AG09319 (cell line): ENCODE measurements around the gene NTRK1.

Source experiments
- DNase-seq: peaks from one replicate; pipeline ENCODE4 v3.0.0-alpha.2; 2010; ENCODE audit warnings: low read depth; ENCODE audit errors: extremely low read depth
- CTCF ChIP-seq: IDR thresholded peaks from 2 replicates; pipeline ENCODE4 v1.5.1; 2011; ENCODE audit warnings: low read depth, mild to moderate bottlenecking, inconsistent platforms, low read length, moderate library complexity

The NTRK1 gene

DNA sequence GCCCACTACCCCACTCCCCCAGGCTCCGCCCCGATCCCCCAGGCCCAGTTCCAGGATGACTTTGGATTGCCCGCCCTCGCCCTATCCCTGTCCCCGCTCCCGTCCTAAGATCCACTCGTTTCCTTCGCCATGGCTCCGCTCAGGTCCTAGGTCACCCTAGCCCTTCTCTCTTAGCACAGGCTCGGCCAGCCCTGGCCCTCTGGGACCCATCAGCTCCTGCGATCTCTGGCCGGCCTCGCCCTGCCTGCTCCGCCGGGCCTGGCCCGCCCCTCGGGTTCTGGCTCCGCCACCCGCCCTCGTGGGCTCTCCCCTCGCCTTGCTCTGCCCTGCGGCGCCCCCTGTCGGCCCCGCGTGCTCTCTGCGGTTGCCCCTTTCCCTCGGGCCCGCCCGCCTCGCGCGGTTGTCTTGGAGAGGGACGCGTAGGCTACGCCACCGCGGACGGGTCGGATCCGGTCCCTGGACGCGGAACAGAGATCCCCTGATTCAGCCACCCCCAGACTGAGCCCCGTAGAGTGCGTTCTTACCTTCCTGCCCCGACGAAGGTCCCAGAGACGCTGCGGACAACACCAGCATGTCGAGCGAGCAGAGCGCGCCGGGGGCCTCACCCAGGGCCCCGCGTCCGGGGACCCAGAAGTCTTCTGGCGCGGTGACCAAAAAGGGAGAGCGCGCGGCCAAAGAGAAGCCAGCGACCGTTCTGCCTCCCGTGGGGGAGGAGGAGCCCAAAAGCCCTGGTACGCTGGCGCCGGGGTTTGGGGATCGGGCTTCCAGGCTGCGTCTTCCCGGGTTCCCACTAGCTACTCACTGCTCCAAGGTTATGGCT lies 59.8 kb downstream of the NTRK1 start, which contains the start of gene LRRC71:
TSS of gene LRRC71 (plus strand) at position 400 of the 820 bp plus-strand sequence. CDS start at position 572, 172 bp downstream.
- DNase-seq, result peak; percentile 52
- TF ChIP-seq CTCF, result peak; percentile 79

DNA sequence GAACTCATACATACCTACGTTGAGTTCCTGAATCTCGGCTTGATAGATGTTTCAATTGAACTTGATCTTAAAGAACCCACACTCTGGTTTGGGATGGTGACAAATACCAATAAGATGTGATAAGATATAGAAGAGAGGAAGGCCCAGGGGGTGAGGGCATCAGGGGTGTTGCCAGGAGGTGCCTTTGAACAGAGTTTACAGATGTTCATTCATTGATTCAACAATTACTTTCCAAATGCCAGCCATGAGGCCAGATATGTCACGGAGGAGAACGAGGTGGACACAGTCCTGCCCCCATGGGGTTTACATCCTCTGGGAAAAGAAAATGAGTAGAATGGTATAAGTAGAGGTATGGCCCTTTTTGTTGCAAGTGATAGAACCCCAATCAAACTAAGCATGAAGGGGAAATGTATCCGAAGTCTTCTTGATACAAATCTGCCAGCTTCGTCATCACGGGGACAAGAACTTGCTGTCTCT lies 60.4 kb downstream of the NTRK1 start:
- TF ChIP-seq CTCF, result no peak
- no peak for DNase-seq

DNA sequence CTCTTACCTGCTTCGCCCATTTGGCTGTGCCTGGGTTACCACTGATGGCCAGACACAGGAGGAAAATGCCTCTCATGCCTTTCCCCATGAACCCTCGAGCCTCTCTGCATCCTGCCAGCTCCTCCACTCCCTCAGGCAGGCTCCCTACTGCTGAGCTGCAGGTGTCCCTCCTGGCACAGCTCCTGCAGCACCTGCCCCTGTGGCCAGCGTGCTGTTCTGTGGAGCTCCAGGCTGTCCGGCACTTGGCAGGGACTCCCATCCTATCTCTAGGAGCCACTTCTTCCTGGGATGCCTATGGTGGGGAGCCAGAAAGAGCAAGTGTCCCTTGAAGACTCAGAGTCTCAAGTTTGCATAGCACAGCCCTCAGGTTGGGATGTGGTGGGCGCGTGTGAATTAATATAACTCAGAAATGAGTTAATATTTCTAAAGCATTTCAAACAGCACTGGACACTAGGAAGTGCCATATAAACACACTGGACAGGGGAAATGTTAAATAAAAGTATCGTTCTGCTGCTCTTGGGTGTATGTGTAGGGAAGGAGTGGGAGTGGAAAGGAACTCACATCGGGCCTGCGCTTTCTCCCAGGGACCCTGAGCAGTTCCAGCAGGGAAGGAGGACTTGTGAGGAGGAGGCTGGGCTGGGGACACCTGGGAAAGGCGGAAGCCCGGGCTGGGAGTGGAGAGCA lies 62.5 kb downstream of the NTRK1 start:
- no peak for DNase-seq

DNA sequence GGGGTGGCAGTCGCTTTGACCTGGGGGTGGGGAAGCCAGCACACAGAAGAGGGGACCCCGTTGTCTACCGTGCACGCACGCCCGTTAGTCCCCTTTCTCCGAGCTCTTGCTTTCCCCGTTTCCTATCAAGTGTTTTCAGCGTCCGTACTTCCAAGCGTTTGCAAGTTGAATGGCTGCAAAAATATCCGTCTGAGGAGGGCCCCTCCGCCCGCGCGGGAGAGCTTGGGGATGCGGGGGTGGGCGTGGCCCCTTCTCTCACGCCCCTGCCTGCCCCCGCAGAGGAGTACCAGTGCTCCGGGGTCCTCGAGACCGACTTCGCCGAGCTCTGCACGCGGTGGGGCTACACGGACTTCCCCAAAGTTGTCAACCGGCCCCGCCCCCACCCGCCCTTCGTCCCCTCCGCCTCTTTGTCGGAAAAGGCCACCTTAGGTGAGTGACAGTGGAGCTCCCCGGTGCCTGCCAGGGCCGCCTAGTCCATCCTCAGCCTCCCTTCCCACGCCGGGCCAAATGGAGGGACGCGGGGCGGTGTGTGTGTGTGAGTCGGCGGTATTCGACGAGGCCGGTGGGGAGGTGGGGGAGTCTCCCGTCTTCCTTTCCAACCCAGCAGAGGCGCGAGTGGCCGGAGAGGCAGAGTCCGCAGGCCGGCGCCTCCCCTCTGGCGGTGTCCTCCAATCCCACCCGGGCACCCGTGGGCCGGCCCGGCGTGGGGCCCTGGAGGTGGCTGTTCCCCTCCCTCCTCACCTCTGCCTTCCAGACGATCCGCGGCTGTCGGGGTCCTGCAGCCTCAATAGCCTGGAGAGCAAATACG lies 63.2 kb downstream of the NTRK1 start:
- DNase-seq, result no peak
- no peak for TF ChIP-seq CTCF

More for the DNA sequence above, 62.5 kb downstream of the NTRK1 start:
- TF ChIP-seq CTCF, result no peak

- DNase-seq, result no peak
- no peak for TF ChIP-seq CTCF
These were observed 64.0 kb downstream of the NTRK1 start for GRCh38 chr1:156924478-156925153.

GRCh38 chr1:156925154-156926010 lies 64.7 kb downstream of the NTRK1 start:
- DNase-seq, result no peak
- no peak for TF ChIP-seq CTCF
